Dendritic cell treated with granulocyte-macrophage colony-stimulating factor and Interleukin-4, amounts not matched to agents 40 ng/mL and 50 ng/mL, for 4 days (primary cell): Measurements from ENCODE around the gene SLC5A10.

Experiments
- H3K27ac Mint-ChIP-seq: one replicate; pipeline ENCODE4 v1.8.0; 2022; ENCODE audit warnings: mild to moderate bottlenecking, mixed read lengths
- H3K27me3 Mint-ChIP-seq: one replicate; pipeline ENCODE4 v1.8.0; 2022; ENCODE audit warnings: mild to moderate bottlenecking, mixed read lengths
- H3K36me3 Mint-ChIP-seq: one replicate; pipeline ENCODE4 v1.8.0; 2022; ENCODE audit warnings: low read depth, mixed read lengths
- H3K4me1 Mint-ChIP-seq: one replicate; pipeline ENCODE4 v1.8.0; 2022; ENCODE audit warnings: low read depth, mixed read lengths
- H3K4me3 Mint-ChIP-seq: one replicate; pipeline ENCODE4 v1.8.0; 2022; ENCODE audit warnings: mild to moderate bottlenecking, moderate library complexity, mixed read lengths
- H3K9me3 Mint-ChIP-seq: one replicate; pipeline ENCODE4 v1.8.0; 2022; ENCODE audit warnings: mixed read lengths
- intact Hi-C: fragments of 100-400 bp; cut with micrococcal nuclease; formaldehyde crosslinking; loops from one replicate; pipeline ENCODE4 v1.15.0; 2022

The SLC5A10 gene

DNA sequence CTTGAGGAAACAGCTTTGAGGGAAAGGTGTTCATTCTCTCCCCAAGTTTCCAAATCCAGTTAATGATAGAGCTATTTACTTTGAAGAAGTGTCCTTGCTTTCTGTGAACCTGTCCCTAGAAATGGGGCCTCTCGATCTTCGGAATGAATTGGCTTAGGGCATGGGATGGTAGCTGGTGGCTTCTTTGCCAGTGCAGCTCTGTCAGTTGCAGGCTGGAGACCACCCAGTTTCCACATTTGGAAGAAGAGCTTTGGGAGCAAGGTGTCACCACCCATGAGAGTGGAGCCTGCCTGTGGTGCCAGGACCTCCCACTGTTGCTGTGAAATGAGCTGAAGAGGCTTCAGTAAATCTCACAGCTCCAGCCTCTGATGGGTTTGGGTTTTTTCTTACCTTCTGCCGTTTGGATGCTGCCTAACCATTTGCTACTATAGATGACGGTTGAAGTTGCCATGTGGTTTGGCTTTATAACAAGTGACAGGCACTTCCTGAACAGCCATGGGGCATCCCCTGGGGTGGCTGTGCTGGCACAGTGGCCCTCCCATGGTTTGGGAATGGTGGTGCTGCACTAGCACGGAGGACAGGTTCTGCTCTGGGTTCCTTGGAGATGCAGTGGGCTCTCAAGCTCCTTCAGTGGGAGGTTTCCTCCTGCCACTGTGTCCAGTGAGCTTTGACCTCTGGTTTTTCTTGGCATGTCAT is 19.5 kb upstream of the SLC5A10 start:
- H3K4me3 Mint-ChIP-seq, result no peak overlapping the region
- peaks cover 12% of the 10 kb centered on the region for H3K4me1 Mint-ChIP-seq
- H3K9me3 Mint-ChIP-seq, result no peaks in the 10 kb centered on the region
- H3K27ac Mint-ChIP-seq, result peak overlapping the region; percentile 56
- peaks cover 45% of the 10 kb centered on the region for H3K36me3 Mint-ChIP-seq
- peaks cover 8% of the 10 kb centered on the region for H3K27me3 Mint-ChIP-seq
- intact Hi-C loops, result no loop called here

DNA sequence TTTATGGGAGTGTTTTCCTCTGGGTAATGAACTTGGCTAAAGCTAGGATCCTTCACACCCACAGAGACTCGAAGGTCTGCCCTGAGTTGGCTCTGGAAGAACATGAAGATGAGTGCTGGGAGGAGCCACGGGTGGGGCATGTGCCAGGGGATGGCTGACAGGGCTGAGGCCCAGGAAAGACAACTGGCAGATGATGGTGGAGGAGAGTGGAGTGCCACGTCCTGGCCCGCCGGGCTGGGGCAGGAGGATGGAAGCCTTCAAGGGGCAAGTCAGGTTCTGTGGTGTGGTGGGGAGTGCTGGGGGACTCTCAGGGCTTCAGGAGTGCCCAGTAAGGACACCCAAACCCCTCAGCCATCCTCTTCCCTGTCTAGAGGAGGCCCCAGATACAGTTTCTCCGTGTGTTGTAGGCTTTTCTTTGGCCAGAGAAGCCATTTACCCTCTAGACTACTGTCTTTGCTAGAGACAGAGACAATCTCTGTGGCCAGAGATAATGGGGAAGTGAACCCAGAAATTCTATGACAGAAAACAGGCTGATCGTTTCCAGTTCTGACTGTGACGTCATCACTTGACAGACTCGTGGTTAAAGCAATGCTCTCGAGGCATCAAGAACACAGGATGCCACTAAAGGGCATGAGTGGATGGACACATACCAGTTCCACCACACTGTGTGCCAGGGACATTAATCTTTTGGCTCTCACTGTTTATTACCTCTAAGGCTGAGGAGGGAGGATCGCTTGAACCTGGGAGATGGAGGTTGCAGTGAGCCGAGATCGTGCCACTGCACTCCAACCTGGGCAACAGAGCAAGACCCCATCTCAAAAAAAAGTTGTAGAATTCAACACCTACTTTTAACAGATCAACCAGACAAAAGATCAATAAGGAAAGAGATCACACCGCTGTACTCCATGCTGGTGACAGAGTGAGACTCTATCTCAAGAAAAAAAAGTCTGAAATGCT is 18.6 kb upstream of the SLC5A10 start:
- H3K36me3 Mint-ChIP-seq, result peaks cover 37% of the 10 kb centered on the region
- H3K4me1 Mint-ChIP-seq, result peaks cover 12% of the 10 kb centered on the region
- intact Hi-C loops, result no loop called here
- H3K27me3 Mint-ChIP-seq, result peaks cover 8% of the 10 kb centered on the region
- no peak overlapping the region for H3K4me3 Mint-ChIP-seq
- H3K27ac Mint-ChIP-seq, result peak overlapping the region; percentile 56
- H3K9me3 Mint-ChIP-seq, result no peaks in the 10 kb centered on the region

DNA sequence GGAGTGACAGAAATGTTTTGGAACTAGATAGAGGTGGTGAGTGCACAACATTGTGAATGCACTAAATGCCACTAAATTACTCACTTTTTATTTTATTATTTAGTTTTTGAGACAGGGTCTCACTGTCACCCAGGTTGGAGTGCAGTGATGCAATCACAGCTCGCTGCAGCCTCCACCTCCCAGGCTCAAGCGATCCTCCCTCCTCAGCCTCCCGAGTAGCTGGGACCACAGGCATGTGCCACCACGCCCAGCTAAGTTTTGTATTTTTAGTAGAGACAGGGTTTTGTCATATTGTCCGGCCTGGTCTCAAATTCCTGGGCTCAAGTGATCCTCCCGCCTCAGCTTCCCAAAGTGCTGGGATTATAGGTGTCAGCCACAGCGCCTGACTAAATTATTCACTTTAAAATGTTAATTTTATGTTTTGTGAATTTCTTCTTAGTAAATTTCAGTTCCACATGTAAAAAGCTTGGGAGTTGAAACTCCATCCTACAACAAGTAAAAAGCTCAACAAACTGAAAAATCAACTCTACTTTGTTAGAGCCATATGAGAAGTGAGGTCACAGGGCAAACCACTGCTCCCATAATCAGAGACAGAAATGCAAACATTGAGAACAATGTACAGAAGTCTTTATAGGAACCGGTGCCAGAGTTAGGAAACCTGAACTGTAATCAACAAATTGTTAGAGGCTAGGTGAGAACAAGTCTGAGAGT is 13.8 kb upstream of the SLC5A10 start:
- H3K36me3 Mint-ChIP-seq, result no peaks in the 10 kb centered on the region

GRCh38 chr17:18938692-18939023 is 13.3 kb upstream of the SLC5A10 start:
- Mint-ChIP-seq H3K4me1 (peaks cover under 1% of the 10 kb centered on the region), H3K27ac (no peak overlapping the region)
- intact Hi-C loops, result no loop called here

More for the DNA sequence above, 13.8 kb upstream of the SLC5A10 start:
- Mint-ChIP-seq H3K4me1 (peaks cover 6% of the 10 kb centered on the region), H3K4me3 (no peak overlapping the region), H3K27me3 (peaks cover 13% of the 10 kb centered on the region), H3K27ac (no peak overlapping the region), H3K9me3 (no peaks in the 10 kb centered on the region)
- intact Hi-C loops, result no loop called here

DNA sequence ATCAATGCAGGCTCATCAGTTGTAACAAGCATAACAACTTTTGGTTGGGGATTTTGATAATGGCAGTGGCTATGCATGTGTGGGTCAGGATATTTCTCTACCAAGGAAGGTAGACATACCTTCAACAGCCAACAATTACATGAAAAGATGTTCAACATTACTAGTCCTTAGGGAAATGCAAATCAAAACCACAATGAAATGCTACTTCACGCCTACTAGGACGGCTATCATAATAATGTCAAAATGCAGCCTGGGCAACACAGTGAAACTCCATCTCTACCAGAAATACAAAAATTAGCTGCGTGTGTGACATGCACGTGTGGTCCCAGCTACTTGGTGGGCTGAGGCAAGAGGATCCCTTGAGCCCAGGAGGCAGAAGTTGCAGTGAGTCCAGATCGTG is 7.3 kb upstream of the SLC5A10 start:
- Mint-ChIP-seq H3K4me3 (no peak overlapping the region), H3K9me3 (no peaks in the 10 kb centered on the region), H3K36me3 (no peaks in the 10 kb centered on the region), H3K27ac (no peak overlapping the region), H3K27me3 (peaks cover 15% of the 10 kb centered on the region), H3K4me1 (no peaks in the 10 kb centered on the region)
- intact Hi-C loops, result no loop called here

More at GRCh38 chr17:18938692-18939023, 13.3 kb upstream of the SLC5A10 start:
- Mint-ChIP-seq H3K27me3 (peaks cover 11% of the 10 kb centered on the region), H3K9me3 (no peaks in the 10 kb centered on the region), H3K4me3 (no peak overlapping the region), H3K36me3 (no peaks in the 10 kb centered on the region)

DNA sequence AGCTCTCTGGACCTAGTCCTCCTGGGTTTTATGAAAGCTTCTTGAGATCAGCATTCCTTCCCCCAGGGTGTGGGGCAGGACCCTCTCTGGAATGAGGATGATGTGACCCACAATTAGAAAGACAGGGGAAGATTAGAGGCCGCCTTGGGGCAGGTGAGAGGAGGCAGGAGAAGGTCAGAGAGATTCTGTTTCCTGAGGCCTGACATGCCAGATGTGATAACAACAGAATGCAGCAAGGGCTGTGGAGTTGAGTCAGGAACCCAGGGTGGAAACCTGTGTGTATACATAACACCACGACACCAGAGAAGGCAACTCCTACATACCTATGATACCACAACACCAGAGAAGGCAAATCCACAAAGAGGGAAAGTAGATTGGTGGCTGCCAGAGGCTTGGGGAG is 5.4 kb upstream of the SLC5A10 start:
- Mint-ChIP-seq H3K4me3 (no peak overlapping the region), H3K9me3 (no peaks in the 10 kb centered on the region), H3K27me3 (peaks cover 15% of the 10 kb centered on the region), H3K27ac (no peak overlapping the region), H3K36me3 (no peaks in the 10 kb centered on the region), H3K4me1 (no peaks in the 10 kb centered on the region)
- intact Hi-C loops, result no loop called here

DNA sequence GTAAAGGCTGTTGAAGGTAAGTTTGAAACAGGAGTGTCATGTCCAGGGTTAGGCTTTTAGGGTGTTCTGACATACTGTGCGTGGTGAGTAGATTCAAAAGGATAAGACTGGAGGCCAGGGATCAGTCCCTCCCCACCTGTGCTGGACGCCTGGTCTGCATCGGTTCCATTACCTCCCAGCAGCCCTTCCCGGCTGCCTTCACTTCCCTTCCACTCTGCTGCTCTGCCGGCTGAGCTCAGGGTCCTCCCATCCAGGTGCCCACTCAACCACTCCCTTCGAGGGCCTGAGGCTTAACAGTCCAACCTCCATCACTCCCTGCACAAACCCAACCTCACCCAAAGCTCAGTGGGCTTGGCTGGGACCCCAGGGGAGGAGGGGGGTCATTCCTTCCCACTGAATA is 4.1 kb upstream of the SLC5A10 start:
- H3K27ac Mint-ChIP-seq, result no peak overlapping the region
- no peaks in the 10 kb centered on the region for H3K36me3 Mint-ChIP-seq
- no peaks in the 10 kb centered on the region for H3K9me3 Mint-ChIP-seq
- intact Hi-C loops, result no loop called here
- H3K27me3 Mint-ChIP-seq, result peaks cover 12% of the 10 kb centered on the region
- H3K4me3 Mint-ChIP-seq, result no peak overlapping the region
- no peaks in the 10 kb centered on the region for H3K4me1 Mint-ChIP-seq

DNA sequence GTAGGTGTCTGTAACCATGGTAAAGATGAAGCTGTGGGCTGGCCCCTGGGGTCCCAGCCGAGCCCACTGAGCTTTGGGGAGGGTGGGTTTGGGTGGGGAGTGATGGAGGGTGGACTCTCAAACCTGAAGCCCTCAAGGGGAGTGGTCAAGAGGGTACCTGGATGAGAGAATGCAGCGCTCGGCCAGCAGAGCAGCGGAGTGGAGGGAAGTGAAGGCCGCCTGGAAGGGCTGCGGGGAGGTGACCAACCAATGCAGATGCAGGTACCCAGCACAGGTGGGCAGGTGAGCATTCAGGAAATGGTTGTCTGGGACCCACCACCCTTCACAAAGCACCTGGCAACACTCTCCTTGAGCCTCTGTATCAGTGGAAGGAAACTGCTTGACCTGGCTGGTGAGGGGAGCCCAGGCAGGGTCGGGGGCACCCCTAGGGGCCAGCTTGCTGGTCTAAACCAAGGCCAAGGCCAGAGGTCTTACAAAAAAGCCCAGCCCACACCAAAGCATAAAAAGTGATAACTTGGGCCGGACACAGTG is 3.4 kb upstream of the SLC5A10 start:
- H3K27ac Mint-ChIP-seq, result no peak overlapping the region
- intact Hi-C loops, result no loop called here
- H3K27me3 Mint-ChIP-seq, result peaks cover 12% of the 10 kb centered on the region

GRCh38 chr17:18949566-18949965 is 2.4 kb upstream of the SLC5A10 start:
- Mint-ChIP-seq H3K27me3 (peaks cover 12% of the 10 kb centered on the region), H3K9me3 (no peaks in the 10 kb centered on the region), H3K36me3 (no peaks in the 10 kb centered on the region), H3K4me3 (no peak overlapping the region), H3K27ac (no peak overlapping the region), H3K4me1 (no peaks in the 10 kb centered on the region)
- intact Hi-C loops, result no loop called here

More for the DNA sequence above, 3.4 kb upstream of the SLC5A10 start:
- H3K9me3 Mint-ChIP-seq, result no peaks in the 10 kb centered on the region
- H3K4me1 Mint-ChIP-seq, result no peaks in the 10 kb centered on the region
- H3K4me3 Mint-ChIP-seq, result no peak overlapping the region
- H3K36me3 Mint-ChIP-seq, result no peaks in the 10 kb centered on the region

DNA sequence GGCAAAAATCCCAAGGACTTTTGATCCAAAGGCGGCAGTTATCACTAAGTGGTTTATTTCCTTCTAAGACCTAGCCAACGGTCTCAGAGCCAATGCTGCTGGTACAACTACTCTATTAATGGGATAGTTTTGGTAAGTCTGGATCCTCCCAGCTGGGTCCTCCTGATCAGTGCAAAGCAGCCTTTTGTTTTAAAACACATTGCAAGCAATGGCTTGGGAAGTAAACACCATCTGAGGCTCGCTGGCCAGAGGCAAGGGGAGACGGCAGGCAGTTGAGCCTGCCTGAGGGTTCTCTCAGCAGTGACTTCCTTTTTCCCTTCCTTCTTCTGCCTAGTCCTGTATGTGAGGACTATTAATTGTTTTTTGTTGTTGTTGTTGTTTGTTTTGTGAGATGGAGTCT is 1.6 kb upstream of the SLC5A10 start:
- no peak overlapping the region for H3K27ac Mint-ChIP-seq
- H3K4me1 Mint-ChIP-seq, result no peaks in the 10 kb centered on the region
- no peaks in the 10 kb centered on the region for H3K36me3 Mint-ChIP-seq
- H3K4me3 Mint-ChIP-seq, result no peak overlapping the region
- H3K27me3 Mint-ChIP-seq, result peaks cover 12% of the 10 kb centered on the region
- H3K9me3 Mint-ChIP-seq, result no peaks in the 10 kb centered on the region
- intact Hi-C loops, result no loop called here

DNA sequence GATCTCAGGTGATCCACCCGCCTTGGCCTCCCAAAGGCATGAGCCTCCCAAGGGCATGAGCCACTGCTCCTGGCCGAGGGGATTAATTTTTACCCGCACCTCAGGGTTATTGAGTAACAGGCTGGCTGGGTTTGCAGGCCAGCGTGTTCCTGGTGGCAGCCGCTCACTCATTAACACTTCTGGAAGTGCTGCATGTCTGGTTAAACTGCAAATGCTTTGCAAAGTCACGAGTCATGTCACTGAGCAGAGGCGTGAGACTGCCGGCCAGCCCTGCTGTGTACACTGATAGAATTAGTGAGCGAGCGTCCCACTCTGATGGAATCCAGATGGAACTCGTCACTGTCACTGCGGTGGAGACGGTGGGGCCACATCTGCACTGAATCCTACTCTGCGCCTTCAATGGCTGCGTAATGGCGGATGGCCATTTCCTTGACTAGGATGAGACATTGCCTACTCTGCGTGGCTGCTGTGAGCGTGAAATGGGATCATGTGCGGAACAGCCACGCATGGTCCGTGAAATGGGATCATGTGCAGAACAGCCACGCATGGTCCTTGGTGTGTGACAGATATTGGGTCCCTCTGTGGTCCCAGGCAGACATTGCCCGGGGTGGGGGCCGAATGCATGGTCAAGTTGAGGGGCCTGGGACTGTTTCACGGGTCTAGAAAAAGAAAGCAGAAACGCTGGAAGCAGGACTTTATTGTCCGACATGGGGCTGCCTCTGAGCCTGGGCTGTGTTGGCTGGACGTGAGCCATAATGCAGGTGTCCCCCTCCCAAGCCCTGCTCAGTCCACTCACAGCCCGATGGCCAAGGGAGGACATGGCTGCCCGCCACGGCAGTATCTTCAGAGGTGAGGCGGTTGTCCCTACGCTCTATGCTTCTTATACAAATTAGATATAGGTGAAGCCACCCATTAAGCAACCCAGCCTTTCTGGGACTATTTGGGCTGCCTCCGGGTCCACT is 740 bp upstream of the SLC5A10 start:
- Mint-ChIP-seq H3K27ac (no peak overlapping the region), H3K4me3 (no peak overlapping the region), H3K4me1 (no peaks in the 10 kb centered on the region), H3K36me3 (no peaks in the 10 kb centered on the region), H3K9me3 (no peaks in the 10 kb centered on the region), H3K27me3 (peaks cover 8% of the 10 kb centered on the region)
- intact Hi-C loops, result no loop called here

DNA sequence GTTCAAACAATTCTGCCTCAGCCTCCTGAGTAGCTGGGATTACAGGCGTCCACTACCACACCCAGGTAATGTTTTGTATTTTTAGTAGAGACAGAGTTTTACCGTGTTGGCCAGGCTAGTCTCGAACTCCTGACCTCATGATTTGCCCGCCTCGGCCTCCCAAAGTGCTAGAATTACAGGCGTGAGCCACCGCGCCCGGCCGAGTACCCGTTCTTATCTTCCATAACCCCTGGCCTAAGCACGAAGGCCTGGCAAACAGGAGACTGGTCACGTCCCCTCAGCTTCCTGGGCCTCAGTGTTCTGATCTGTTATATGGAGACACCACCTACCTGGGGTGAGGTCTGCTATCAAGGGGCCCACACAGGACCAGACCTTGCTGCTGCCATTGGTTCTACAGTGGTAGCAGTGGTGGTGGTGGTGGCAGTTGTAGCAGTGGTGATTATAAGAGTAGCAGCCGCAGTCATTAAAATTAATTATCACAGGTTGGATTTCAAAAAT is 1.3 kb downstream of the SLC5A10 start:
- Mint-ChIP-seq H3K36me3 (no peaks in the 10 kb centered on the region), H3K4me1 (no peaks in the 10 kb centered on the region), H3K27me3 (peaks cover 6% of the 10 kb centered on the region), H3K4me3 (no peak overlapping the region), H3K9me3 (no peaks in the 10 kb centered on the region), H3K27ac (no peak overlapping the region)
- intact Hi-C loops, result no loop called here

- no peaks in the 10 kb centered on the region for H3K36me3 Mint-ChIP-seq
- no peaks in the 10 kb centered on the region for H3K4me1 Mint-ChIP-seq
- peaks cover 6% of the 10 kb centered on the region for H3K27me3 Mint-ChIP-seq
- no peak overlapping the region for H3K27ac Mint-ChIP-seq
- no peak overlapping the region for H3K4me3 Mint-ChIP-seq
- intact Hi-C loops, result no loop called here
- no peaks in the 10 kb centered on the region for H3K9me3 Mint-ChIP-seq
Observed at GRCh38 chr17:18954321-18954720, 2.4 kb downstream of the SLC5A10 start.
